NCI-H526 (cell line): Measurements from ENCODE around the gene ONECUT2.

Source experiments
- DNase-seq, 2 experiments: peaks; one replicate each; lab custom pipeline; 2025; lab: John Stamatoyannopoulos, UW

ONECUT2 gene

DNA sequence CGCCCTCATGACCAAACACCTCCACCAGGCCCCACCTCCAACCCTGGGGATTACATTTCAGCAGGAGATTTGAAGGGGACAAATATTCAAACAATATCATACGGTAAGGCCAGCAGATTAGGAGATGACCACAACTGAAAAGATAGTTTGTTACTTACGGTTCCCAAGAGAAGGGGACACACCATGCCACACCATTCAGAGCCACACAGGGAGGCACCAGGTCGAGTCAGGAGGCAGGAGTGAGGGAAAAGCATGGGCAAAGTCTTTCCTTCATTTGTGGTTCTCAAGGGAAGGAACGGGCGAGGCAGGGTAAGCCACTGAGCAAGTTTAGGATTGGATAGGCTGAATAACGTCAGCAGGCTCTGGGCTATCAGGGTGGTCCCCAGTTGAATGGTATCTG is 94.0 kb downstream of the ONECUT2 start:
- no peak for DNase-seq

DNA sequence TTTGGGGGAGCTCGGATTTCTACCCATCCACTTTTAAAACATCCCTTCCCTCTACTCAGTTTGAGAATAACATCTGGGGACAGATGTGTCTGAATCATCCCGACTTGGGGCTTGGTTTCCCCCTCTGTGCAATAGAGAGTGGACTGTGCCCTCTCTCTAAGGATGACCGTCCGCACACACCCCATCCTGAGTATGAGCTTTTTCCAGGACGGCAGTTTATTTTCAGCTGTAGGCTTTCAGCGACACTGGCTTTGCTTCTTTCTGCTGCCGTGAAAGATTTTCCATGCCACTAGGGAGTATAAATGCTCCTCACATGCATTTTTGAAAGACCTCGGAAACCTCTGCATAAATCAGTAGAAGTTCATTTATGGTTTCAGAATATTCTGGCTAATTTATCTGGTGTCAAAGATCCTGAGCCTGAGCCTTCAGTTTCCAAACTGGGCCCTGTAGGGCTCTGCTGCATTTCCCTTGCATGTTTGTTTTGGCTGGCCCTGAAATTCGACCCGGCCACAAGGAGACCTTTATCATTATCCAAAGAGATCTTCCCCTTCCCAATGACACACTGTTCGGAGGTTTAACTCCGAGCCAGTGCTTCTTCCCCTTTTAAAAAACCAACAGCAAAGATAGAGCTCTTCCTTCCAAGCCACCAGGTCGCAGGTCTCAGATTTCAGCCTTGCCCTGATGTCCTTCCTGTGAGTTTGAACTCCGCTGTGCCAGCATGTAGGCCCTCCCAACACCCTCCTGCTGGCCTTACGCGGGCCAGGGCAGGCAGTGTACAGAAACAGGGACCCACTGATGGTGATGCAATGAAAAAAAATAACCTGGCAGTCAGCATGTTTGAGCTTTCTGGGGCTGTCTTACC is 98.1 kb downstream of the ONECUT2 start:
- no peak for DNase-seq

GRCh38 chr18:57533868-57534510 is 98.8 kb downstream of the ONECUT2 start:
- DNase-seq = no peak

GRCh38 chr18:57534511-57534909 is 99.3 kb downstream of the ONECUT2 start:
- DNase-seq = no peak

GRCh38 chr18:57538614-57539013 is 103.4 kb downstream of the ONECUT2 start:
- no peak for DNase-seq

GRCh38 chr18:57539702-57540101 is 104.5 kb downstream of the ONECUT2 start:
- no peak for DNase-seq
